NCI-H2196 treated with DMSO at 0.1 percent for 48 hours (cell line): ENCODE data around the gene CCDC15.
"Not testable (repeated sequence)": the region's sequence is repeated elsewhere in the genome, so short reads cannot be mapped to it uniquely, and the experiment has no call there.

Experiments used
- DNase-seq: peaks from one replicate; lab custom pipeline; 2025; ENCODE audit not compliant: unreplicated experiment; lab: John Stamatoyannopoulos, UW

The CCDC15 gene

GRCh38 chr11:124988063-124988462 lies 34.1 kb downstream of the CCDC15 start:
- DNase-seq = no peak

GRCh38 chr11:125001079-125001778 lies 47.2 kb downstream of the CCDC15 start:
- no peak for DNase-seq

- no peak for DNase-seq
Measured at GRCh38 chr11:125001849-125002248, 47.8 kb downstream of the CCDC15 start.

- no peak for DNase-seq
Measured at GRCh38 chr11:125005491-125005890, 51.5 kb downstream of the CCDC15 start.

- DNase-seq = no peak
Measured at GRCh38 chr11:125016413-125016812, 62.4 kb downstream of the CCDC15 start.

- DNase-seq = no peak
Measured at GRCh38 chr11:125020342-125020741, 66.3 kb downstream of the CCDC15 start.

- DNase-seq = no peak
Measured at GRCh38 chr11:125022551-125022950, 68.5 kb downstream of the CCDC15 start.

GRCh38 chr11:125025968-125026367 lies 72.0 kb downstream of the CCDC15 start:
- no peak for DNase-seq

- not testable (repeated sequence) for DNase-seq
Measured at GRCh38 chr11:125029431-125029830, 75.4 kb downstream of the CCDC15 start.

- DNase-seq = no peak
Measured at GRCh38 chr11:125036933-125037332, 82.9 kb downstream of the CCDC15 start.

GRCh38 chr11:125049164-125049792 lies 95.3 kb downstream of the CCDC15 start:
- no peak for DNase-seq

GRCh38 chr11:125052047-125052446 lies 98.0 kb downstream of the CCDC15 start:
- no peak for DNase-seq

GRCh38 chr11:125053167-125053566 lies 99.2 kb downstream of the CCDC15 start:
- DNase-seq = no peak

- DNase-seq = no peak
Measured at GRCh38 chr11:125055107-125055715, 101.2 kb downstream of the CCDC15 start.

- not testable (repeated sequence) for DNase-seq
Measured at GRCh38 chr11:125056111-125056510, 102.1 kb downstream of the CCDC15 start.

- no peak for DNase-seq
Measured at GRCh38 chr11:125056931-125057692, 103.1 kb downstream of the CCDC15 start.

GRCh38 chr11:125057693-125058016 lies 103.7 kb downstream of the CCDC15 start:
- DNase-seq = no peak

GRCh38 chr11:125061281-125061680 lies 107.3 kb downstream of the CCDC15 start:
- DNase-seq = no peak

GRCh38 chr11:125062218-125062930 lies 108.4 kb downstream of the CCDC15 start:
- DNase-seq = no peak

GRCh38 chr11:125062931-125063428 lies 109.0 kb downstream of the CCDC15 start, which contains the start of gene SLC37A2:
TSS of gene SLC37A2 (plus strand) at chr11:125063305. CDS start at chr11:125063368, 63 bp downstream.
- DNase-seq = no peak
